Globus pallidus (tissue), 1 donor: Measurements from ENCODE around the gene ASB11.
A peak's percentile ranks its signal among the peaks of the same experiment; 100 is the strongest.
"Not testable (repeated sequence)": the region's sequence is repeated elsewhere in the genome, so short reads cannot be mapped to it uniquely, and the experiment has no call there.

ENCODE experiments used
- DNase-seq: peaks from one replicate; pipeline ENCODE4 v3.0.0-alpha.2; 2015; ENCODE audit warnings: low spot score

Gene ASB11

GRCh38 chrX:15305899-15306298, 9.5 kb downstream of the ASB11 start:
- not testable (repeated sequence) for DNase-seq

GRCh38 chrX:15301924-15302323, 13.5 kb downstream of the ASB11 start:
- DNase-seq, result no peak

GRCh38 chrX:15299941-15300851, 15.2 kb downstream of the ASB11 start:
- peak; percentile 42 for DNase-seq

DNA sequence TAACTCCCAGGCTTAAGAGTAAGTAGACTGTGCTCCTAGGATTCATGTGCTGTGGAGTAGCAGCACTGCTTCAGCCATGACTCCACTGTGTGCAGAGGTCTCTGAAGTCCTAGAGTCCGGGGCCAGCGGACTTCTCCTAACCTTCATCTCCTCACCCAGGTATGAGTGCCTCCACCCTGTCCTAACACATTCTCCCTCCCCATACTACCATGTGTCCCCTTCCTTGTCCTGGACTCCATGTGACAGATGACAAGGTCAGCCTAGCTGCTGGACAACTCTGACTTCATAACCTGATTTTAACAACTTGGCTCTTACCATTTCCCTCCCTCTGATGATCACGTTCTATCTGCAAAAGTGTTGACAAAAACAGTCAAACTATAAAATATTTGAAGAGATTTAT, 16.7 kb downstream of the ASB11 start:
- no peak for DNase-seq

DNA sequence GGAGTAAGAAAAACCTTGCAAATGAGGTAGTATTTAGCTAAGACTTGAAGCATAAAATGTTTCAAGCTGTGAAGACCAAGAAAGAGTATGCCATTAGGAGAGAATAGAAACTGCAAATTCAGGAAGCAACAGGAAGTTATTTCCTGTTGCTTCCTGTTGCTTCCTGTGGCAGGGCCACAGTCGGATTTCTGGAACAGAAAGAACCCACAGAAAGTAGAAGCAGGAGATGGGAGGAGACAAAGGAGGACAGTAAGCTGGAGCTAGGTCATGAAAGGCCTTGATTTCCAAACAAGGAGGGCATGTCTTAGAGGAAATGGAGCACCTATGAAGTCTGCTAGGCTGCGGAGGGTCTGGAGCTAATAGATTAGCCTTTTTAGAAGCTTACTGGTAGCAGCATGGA, 17.2 kb downstream of the ASB11 start:
- DNase-seq, result no peak

- DNase-seq, result no peak
These were observed 22.0 kb downstream of the ASB11 start for GRCh38 chrX:15293451-15293850.

GRCh38 chrX:15292861-15293260, 22.6 kb downstream of the ASB11 start:
- no peak for DNase-seq

DNA sequence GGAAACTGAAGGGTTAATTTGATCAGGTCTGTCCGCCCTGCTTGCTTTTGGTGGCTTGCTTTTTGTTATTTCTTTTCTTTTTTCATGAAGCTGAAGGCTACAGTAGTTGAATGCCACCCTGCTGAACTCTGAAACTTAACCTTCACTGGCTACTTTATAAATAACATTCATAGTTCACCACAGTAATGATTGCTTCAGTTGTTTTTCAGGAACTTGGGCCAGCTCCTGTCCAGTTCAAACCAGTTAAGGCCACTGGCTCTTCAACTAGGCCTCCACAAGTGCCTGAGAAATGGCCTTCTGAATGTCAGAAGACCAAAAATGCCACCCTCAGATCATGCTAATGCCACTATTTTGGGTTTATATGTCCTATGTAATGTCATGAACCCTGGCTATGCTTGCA, 37.8 kb downstream of the ASB11 start:
- no peak for DNase-seq

DNA sequence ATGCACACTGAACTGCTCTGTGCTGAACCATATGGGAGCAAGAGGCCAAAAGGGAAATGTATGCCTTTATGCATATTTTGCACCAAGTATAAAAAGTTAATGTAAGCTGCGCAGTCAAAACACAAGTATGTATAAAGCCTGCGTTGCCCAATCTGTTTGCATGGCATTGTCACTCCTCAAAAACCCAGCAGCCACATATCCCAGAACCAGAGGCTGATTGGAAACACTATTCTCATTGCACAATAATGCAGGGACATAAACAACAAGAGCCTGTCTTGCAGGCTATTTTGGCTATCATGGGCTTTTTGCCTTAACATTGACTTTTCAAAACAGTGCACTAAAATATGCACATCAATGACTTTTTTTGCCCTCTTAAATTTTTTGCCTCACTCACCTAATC, 40.5 kb downstream of the ASB11 start:
- no peak for DNase-seq

DNA sequence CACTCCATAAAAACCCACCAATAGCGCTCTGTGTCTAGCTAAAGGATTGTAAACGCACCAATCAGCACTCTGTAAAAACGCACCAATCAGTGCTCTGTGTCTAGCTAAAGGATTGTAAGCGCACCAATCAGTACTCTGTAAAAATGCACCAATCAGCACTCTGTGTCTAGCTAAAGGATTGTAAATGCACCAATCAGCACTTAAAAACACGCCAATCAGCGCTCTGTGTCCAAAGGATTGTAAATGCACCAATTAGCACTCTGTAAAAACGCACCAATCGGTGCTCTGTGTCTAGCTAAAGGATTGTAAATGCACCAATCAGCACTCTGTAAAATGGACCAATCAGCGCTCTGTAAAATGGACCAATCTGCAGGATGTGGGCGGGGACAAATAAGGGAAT, 42.2 kb downstream of the ASB11 start:
- not testable (repeated sequence) for DNase-seq

DNA sequence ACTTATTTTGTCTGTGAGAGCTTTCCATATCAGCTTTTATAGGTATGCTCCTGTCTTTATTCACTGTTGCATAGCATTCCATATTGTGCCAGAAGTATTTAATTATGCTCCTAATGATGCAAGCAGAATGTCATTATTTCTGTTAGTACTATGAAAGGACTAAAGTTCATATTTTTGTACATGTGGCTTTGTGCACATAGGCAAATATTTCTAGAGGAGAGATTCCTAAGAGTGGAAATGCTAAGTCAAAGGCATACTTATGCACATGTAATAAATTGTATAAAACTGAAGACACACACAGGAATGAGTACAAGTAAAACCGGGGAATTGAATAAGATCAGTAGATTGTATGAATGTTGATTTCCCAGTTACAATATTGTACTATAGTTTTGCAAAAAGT, 43.7 kb downstream of the ASB11 start:
- DNase-seq, result no peak

DNA sequence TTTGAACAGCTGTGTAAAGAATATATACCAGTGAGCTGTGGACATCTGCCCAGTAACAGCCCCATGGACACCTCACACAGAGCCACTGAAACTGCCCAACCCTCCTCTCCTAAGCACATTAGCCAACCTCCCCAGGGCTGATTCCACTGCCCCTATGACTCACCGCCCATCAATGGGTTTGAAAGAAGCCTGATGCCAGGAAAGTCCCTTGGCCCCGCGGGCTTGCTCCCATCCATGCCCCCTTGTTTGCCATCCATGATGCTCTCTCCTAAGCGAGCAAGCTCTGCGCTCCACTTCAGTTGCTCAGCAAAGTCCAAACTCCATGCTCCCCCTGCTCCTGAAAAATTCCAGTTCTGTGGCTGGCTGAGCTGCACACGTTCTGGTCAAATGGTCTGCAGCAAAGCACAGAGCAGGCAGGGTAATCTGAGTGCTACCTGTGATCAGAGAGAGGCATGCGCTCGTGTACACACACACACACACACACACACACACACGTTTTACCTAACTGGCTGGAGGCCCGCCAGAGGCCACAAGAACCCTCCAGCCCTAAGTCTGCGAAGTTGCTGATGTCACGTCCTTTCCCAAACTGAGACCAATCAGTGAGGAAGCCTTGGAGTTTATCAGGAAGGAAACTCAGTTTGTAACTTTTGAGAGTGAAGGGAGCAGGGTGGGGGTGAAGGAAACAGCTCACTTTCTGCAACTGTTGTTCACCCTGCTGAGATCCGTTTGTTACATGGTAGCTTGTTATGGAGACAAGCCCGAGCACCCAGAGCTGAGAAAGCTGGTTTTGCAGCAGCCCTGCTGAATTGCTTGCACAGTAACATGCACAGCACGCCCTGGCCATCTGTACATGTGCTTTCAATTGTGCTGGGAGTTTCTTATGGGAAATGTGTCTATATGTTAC, 45.6 kb downstream of the ASB11 start, which contains the start of gene ASB9:
Gene ASB9 (minus strand): TSS at position 466 of the 904 bp plus-strand sequence. CDS start 209 bp downstream, at position 257.
- peak; percentile 0 for DNase-seq

DNA sequence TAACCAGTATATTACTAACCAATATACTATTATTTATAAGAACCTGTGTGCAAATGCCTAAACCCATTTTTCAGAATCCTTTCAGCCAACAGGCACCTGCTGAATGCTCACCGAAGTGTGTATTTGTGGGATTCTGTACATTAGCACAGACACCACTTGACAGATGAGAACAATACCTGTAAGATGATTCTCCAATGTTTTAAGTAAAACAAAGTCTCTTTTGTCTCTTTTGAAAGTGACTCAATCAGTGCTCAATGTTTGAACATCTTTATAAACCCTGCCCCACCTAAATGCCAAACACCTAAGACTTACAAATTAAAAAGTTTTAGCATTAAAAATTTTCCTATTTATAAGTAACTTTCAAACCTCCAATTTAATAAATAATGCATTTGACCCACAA, 46.3 kb downstream of the ASB11 start:
- no peak for DNase-seq

DNA sequence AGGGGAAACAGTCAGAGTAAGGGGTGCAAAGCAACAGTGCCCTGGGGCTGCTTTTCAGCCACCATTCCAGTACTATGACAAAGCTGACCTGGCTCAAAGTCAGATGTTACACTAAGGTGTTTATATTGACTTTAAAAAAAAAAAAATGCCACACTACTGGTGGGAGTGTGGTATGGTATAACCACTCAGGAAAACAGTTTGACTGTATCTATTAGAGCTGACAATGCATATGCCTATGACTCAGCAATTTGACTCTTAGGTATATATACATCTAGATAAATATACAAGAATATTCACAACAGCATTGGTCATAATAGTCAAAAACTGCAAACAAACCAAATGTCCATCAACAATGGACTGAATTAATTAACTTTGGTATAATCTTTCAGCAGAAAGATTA, 60.6 kb downstream of the ASB11 start:
- no peak for DNase-seq

DNA sequence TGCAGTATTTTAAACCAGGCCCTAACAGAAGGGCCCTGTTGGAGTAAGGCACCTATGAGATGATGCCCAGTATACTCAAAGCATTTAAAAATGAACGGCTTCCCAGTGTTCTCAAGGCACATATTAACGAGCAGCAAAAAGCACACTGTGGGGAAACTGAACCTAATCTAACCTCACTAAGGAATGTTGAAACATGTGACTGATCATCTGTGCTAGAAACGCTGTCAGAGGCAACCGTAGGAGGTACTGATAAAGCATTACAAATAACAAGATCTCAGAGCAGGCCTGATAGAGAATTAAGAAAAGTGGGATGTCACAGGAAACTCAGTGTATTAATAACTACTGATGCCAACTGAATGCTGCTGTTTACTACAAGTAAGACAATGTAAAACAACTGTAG, 69.5 kb downstream of the ASB11 start:
- no peak for DNase-seq

- DNase-seq, result no peak
These were observed 71.0 kb downstream of the ASB11 start for GRCh38 chrX:15244421-15244820.

- peak; percentile 32 for DNase-seq
These were observed 72.4 kb downstream of the ASB11 start for GRCh38 chrX:15242899-15243555.

GRCh38 chrX:15241301-15241700, 74.1 kb downstream of the ASB11 start:
- no peak for DNase-seq

- no peak for DNase-seq
These were observed 75.0 kb downstream of the ASB11 start for GRCh38 chrX:15240414-15240813.

- no peak for DNase-seq
These were observed 79.3 kb downstream of the ASB11 start for GRCh38 chrX:15236146-15236545.

DNA sequence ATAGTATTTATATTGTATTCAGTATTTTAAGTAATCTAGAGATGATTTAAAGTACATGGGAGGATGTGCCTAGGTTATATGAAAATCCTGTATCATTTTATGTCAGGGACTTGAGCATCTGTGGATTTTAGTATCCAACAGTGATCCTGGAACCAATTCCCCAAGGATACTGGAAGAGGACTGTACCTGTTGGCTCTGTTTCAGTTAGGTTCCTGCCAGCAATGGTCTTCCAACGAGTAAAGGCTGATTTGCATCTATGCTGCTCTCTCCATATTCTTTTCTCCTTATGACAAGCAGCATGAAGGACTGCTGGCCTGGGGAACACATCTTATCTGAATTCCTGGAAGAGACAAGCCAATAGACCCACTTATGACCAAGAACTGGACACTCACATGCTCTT, 80.4 kb downstream of the ASB11 start:
- no peak for DNase-seq

DNA sequence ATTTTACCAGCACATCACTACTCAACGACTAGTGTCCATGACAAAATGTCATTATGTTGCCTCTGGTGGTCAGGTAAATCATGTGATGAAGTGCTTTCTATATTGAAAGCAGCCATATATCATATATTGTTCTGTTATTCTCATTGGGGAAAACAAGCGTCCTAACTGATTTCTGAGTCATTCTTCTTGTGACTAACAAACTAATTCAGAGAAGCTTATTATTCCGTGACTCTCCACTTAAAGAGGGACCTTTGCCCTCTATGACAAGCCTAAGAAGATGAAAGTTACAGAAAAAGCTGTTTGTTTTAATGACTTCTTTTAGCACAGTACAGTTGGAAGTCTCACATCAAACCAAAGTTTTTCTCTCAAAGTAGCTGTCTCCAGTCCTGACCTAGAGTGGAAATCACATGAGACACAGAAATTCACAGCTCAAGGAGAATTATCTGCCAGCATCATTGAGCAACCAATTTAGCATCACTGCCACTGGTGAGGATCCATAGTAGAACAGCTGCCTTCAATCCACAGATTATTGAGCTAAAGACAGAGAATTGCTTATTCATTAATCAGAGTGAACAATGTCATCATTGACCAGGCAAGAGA, 81.9 kb downstream of the ASB11 start:
- DNase-seq, result peak; percentile 40
